ENCODE data around the gene NTNG1.

Gene NTNG1

GRCh38 chr1:107444302-107444701, 303.5 kb downstream of the NTNG1 start:
- no peak for TF ChIP-seq CTCF (conservative IDR thresholded peaks at IDR 0.05; ENCODE audit: low read depth, low read length)
- H3K4me3 ChIP-seq (ENCODE audit: low read length), result no peak overlapping the region
- DNase-seq (ENCODE audit: low read depth), result no peak

DNA sequence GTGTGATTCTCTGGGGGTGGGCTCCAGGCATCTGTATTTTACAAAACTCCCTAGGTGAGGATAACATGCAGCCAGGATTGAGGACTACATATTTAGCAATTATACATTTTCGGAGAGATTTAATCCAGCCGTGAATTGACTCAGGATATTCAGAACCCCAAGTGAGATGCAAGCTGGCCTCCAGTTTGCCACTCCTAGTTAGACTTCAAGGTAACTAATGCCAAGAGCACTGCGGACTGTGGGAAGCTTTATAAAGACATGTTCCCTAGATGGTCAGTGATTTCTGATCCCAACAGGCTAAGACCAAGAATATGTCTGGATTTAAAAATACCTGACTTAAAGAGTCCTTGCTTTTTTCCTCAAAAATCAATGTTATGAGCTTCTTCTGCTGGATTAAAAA, 308.5 kb downstream of the NTNG1 start:
- DNase-seq (ENCODE audit: low read depth), result no peak
- TF ChIP-seq CTCF (conservative IDR thresholded peaks at IDR 0.05; ENCODE audit: low read depth, low read length), result no peak
- no peak overlapping the region for H3K4me3 ChIP-seq (ENCODE audit: low read length)

- H3K4me3 ChIP-seq (ENCODE audit: low read length), result no peak overlapping the region
- no peak for TF ChIP-seq CTCF (conservative IDR thresholded peaks at IDR 0.05; ENCODE audit: low read depth, low read length)
- DNase-seq (ENCODE audit: low read depth), result no peak
Measured at GRCh38 chr1:107450899-107451664, 310.2 kb downstream of the NTNG1 start.

DNA sequence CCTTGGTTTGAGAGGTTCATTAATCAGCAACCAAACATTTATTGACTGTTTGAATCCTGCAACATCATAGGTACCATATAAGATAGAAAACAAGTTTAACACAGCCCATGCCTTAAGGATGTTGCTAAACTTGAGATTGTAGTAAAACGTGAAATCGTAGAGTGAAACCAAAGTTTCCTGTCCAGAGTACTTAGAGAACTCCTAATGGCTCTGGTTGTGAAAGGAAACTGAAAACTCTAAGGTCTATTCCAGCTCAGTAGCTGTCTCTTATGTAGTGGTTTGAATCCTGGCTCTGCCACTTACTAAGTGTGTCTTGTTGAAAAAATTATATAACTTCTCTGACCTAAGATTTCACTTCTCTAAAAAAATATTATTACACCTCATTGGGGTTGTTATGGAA, 310.9 kb downstream of the NTNG1 start:
- TF ChIP-seq CTCF (conservative IDR thresholded peaks at IDR 0.05; ENCODE audit: low read depth, low read length), result no peak
- no peak for DNase-seq (ENCODE audit: low read depth)
- H3K4me3 ChIP-seq (ENCODE audit: low read length), result no peak overlapping the region

- no peak for DNase-seq (ENCODE audit: low read depth)
- no peak overlapping the region for H3K4me3 ChIP-seq (ENCODE audit: low read length)
- no peak for TF ChIP-seq CTCF (conservative IDR thresholded peaks at IDR 0.05; ENCODE audit: low read depth, low read length)
Measured at GRCh38 chr1:107454791-107455190, 314.0 kb downstream of the NTNG1 start.

GRCh38 chr1:107457989-107458388, 317.1 kb downstream of the NTNG1 start:
- no peak overlapping the region for H3K4me3 ChIP-seq (ENCODE audit: low read length)
- no peak for TF ChIP-seq CTCF (conservative IDR thresholded peaks at IDR 0.05; ENCODE audit: low read depth, low read length)
- no peak for DNase-seq (ENCODE audit: low read depth)

GRCh38 chr1:107459204-107459904, 318.5 kb downstream of the NTNG1 start:
- no peak for TF ChIP-seq CTCF (conservative IDR thresholded peaks at IDR 0.05; ENCODE audit: low read depth, low read length)
- H3K4me3 ChIP-seq (ENCODE audit: low read length), result no peak overlapping the region
- DNase-seq (ENCODE audit: low read depth), result no peak

Data from retinal pigment epithelial cell (primary cell).